ENCODE data around the gene SRGN. TPM values are rescaled to one million over a fixed set of nuclear protein-coding genes. Genes with fewer than 3 reads are reported as not detected.

Gene SRGN
- total RNA-seq, 4 donors from 2014 or later, result 104 to 572 (median 285) TPM

DNA sequence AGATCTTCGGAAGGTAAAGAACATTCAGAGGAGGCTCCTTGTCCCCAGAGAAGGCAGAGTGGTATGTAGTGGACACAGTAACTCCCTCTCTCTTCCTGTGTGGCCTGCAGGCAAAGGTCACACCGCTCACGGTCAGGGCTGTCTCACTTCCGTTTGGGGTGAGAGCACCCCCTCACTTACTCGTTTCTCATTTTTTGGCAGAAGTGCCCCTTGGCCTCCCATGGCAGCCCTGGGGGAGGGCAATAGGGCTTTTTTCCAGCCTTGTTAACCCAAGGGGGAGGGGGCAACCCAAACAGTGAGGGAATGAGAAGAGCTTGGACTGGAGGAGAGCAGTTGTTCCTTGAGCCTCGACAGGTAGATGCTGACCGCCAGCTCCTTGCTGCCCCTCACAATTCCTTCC, 31.8 kb upstream of the SRGN start:
- TF ChIP-seq, protein P1, sequence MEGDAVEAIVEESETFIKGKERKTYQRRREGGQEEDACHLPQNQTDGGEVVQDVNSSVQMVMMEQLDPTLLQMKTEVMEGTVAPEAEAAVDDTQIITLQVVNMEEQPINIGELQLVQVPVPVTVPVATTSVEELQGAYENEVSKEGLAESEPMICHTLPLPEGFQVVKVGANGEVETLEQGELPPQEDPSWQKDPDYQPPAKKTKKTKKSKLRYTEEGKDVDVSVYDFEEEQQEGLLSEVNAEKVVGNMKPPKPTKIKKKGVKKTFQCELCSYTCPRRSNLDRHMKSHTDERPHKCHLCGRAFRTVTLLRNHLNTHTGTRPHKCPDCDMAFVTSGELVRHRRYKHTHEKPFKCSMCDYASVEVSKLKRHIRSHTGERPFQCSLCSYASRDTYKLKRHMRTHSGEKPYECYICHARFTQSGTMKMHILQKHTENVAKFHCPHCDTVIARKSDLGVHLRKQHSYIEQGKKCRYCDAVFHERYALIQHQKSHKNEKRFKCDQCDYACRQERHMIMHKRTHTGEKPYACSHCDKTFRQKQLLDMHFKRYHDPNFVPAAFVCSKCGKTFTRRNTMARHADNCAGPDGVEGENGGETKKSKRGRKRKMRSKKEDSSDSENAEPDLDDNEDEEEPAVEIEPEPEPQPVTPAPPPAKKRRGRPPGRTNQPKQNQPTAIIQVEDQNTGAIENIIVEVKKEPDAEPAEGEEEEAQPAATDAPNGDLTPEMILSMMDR (IDR thresholded peaks at IDR 0.05; ENCODE audit: low read depth), result no peak

DNA sequence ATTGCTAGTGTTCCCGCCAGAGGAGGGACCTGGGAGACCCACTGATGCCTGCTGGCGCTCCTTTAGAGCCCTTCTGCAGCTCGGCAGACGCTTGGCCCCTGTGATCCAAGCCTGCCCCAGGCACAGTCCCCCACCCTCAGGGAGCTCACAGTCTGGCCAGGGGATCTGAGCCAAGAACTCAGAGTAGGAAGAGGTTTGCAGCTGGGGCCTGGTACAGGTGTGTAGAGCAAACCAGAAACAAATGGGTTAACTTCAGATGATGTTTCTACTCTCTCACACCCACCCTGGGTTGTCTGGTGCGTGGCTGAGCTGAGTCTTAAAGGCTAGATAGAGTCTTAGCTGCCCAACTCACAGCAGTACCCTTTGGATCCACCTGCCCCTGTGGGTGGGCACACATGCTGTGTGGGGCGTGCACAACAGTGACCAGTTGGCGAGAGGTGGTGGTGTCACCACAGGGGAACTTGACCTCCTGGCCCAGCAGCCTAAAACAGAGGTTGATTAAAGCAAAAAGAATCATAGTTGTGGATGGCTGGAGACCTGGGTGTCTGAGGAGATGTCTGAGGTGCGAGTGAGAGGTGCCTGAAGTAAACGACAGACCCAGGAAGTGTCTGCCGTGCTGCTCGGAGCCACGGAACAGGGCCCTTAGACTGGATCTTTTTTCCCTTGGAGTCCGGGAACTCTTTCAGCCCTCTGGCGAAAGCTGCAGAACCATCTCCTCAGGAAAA, 31.2 kb upstream of the SRGN start:
- TF ChIP-seq, protein P1 (IDR thresholded peaks at IDR 0.05; ENCODE audit: low read depth), result no peak

DNA sequence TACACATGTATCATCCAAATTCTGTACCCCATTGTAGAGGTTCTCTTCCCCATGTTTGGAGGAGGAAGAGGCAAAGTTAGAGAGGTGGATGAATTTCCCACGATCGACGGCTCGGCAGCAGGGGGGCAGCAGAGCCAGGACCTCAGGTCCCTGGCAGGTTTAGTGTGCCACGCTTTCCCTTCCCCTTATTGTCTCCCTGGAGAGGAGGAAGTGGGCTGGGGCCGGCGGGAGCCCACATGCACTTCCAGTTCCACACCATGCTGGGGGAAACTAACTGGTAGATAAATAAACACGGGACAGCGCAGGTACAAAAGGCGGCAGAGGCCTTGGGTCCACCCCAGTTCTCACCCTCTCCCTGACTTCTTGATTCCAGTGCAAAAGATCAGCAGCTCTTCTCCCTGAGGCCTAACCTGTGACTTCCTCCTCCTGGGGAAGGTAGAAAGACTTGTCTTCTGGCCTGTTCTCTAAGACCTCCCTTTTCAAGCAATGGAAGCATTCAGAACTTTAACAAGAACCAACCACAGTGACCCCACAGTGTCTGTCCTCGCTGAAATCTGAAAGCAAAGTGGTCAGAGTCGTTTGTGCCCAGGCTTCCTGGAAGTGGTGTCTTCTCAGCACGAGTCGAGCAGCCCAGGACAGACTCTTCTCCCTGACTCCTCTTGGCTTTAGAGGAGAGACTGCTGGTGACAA, 30.5 kb upstream of the SRGN start:
- TF ChIP-seq, protein P1 (IDR thresholded peaks at IDR 0.05; ENCODE audit: low read depth), result no peak

DNA sequence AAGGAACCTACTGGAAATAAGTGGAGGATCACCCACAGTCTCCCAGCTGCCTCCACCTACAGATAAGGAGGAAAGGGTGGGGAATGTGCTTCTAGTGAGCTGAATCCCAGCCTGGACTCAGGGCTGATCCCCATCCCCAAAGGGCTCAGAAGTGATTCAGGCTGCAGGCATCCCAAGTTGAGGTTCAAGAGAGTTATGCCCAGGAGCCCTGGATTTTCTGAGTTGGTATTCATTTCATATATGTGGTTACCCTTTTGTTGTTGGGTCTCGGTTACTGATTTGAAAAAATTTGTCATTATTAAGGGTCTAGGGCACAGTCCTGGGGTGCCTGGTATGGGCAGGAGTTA, 30.0 kb upstream of the SRGN start:
- TF ChIP-seq, protein P1 (IDR thresholded peaks at IDR 0.05; ENCODE audit: low read depth), result no peak

DNA sequence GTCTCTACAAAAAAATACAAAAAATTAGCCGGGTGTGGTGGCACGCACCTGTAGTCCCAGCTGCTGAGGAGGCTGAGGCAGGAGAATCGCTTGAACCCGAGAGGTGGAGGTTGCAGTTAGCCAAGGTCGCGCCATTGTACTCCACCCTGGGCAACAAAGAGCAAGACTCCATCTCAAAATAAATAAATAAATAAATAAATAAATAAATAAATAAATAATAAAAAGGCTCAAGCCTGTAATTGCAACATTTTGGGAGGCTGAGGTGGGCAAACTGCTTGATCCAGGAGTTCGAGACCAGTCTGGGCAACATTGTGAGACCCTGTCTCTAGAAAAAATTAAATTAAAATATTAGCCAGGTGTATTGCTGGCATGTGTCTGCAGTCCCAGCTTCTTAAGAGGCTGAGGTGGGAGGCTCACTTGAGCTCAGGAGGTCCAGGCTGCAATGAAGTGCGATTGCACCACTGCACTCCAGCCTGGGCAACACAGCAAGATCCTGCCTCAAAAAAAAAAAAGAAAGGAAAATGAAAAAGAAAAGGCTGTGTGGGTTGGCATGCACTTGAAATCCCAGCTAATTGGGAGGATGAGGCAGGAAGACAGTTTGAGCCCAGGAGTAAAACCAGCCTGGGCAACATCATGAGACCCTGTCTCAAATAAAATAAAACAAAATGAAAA, 27.6 kb upstream of the SRGN start:
- TF ChIP-seq, protein P1 (IDR thresholded peaks at IDR 0.05; ENCODE audit: low read depth), result no peak

DNA sequence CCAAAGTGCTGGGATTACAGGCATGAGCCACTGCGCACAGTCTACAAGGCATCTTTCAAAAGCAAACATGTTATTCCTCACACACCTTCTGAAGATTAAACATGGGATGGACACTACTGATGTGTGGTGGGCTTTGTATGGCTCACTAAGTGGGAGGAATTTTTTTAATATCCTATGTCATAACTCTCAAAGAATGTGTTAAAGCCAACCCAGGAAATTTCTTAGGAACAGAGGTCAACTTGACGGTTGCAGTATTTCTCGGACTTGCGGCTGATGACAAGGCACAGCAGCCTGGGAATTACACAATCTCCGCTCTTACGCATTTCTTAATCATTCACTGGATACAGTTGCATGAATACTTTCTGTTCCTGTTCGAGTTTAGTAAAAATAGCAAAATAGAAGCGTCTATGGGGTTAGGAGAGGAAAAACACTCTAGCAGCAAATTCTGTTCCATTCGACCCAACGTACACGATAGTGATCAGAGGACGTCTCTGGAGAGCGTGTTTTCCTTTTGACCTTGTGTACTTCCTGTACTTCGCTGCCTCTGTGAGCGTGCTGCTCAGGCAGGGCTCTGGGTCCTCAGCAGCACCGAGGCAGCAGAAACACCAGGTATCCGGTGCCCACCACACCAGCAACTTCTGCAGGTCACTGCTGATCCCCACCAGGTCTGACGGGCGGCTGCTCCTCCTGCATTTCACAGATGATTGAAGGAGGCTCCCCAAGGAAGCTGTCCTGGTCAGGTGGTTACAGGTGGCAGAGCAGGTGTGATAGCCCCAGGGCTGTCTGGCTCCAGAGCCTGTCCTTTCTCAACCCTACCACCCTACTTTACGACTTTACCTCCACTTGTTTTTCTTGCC, 26.4 kb upstream of the SRGN start:
- TF ChIP-seq, protein P1 (IDR thresholded peaks at IDR 0.05; ENCODE audit: low read depth), result no peak
